DMS 273 treated with DMSO at 0.1 percent for 48 hours (cell line): Measurements from ENCODE around the gene PIK3CG.
"Not testable (repeated sequence)": the region's sequence is repeated elsewhere in the genome, so short reads cannot be mapped to it uniquely, and the experiment has no call there.

Experiments used
- DNase-seq: peaks from one replicate; lab custom pipeline; 2025; lab: John Stamatoyannopoulos, UW

Gene PIK3CG

GRCh38 chr7:106938803-106939202, 73.7 kb downstream of the PIK3CG start:
- DNase-seq, result no peak

GRCh38 chr7:106944035-106944665, 79.1 kb downstream of the PIK3CG start:
- no peak for DNase-seq

GRCh38 chr7:106947244-106947728, 82.2 kb downstream of the PIK3CG start:
- peak; percentile 46 for DNase-seq

- no peak for DNase-seq
Observed at GRCh38 chr7:106952001-106952657, 87.0 kb downstream of the PIK3CG start.

GRCh38 chr7:106952658-106953231, 87.7 kb downstream of the PIK3CG start:
- DNase-seq, result no peak

GRCh38 chr7:106954840-106955239, 89.8 kb downstream of the PIK3CG start:
- DNase-seq, result no peak

GRCh38 chr7:106955857-106956256, 90.8 kb downstream of the PIK3CG start:
- DNase-seq, result not testable (repeated sequence)
